ENCODE measurements around the gene TPPP.
"Not testable (repeated sequence)": the region's sequence is repeated elsewhere in the genome, so short reads cannot be mapped to it uniquely, and the experiment has no call there.

The TPPP gene

GRCh38 chr5:694042-694431 lies 885 bp upstream of the TPPP start:
- DNase-seq (ENCODE audit: low read depth in 2 of 2): not testable (repeated sequence)

GRCh38 chr5:692529-693041 lies 567 bp downstream of the TPPP start:
- not testable (repeated sequence) for DNase-seq (ENCODE audit: low read depth in 2 of 2)

DNA sequence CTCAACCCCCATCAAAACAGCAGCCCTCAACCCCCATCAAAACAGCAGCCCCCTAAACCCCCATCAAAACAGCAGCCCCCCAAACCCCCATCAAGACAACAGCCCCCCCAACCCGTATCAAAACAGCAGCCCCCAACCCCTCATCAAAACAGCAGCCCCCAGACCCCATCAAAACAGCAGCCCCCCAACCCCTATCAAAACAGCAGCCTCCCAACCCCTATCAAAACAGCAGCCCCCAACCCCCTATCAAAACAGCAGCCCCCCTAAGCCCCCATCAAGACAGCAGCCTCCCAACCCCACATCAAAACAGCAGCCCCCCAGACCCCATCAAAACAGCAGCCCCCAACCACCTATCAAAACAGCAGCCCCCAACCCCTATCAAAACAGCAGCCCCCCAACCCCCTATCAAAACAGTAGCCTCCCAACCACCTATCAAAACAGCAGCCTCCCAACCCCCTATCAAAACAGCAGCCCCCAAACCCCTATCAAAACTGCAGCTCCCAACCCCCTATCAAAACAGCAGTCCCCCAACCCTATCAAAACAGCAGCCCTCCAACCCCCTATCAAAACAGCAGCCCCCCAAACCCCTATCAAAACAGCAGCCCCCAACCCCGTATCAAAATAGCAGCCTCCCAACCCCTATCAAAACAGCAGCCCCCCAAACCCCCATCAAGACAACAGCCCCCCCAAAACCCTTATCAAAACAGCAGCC lies 1.2 kb downstream of the TPPP start:
- no peak for DNase-seq (ENCODE audit: low read depth in 2 of 2)

- not testable (repeated sequence) for DNase-seq (ENCODE audit: low read depth in 2 of 2)
Measured at GRCh38 chr5:691049-691448, 2.1 kb downstream of the TPPP start.

- DNase-seq (ENCODE audit: low read depth in 2 of 2): not testable (repeated sequence)
Measured at GRCh38 chr5:690293-690692, 2.9 kb downstream of the TPPP start.

- not testable (repeated sequence) for DNase-seq (ENCODE audit: low read depth in 2 of 2)
Measured at GRCh38 chr5:688348-689010, 4.7 kb downstream of the TPPP start.

- not testable (repeated sequence) for DNase-seq (ENCODE audit: low read depth in 2 of 2)
Measured at GRCh38 chr5:686936-687335, 6.2 kb downstream of the TPPP start.

- not testable (repeated sequence) for DNase-seq (ENCODE audit: low read depth in 2 of 2)
Measured at GRCh38 chr5:686172-686523, 7.0 kb downstream of the TPPP start.

- DNase-seq (ENCODE audit: low read depth in 2 of 2): no peak
Measured at GRCh38 chr5:685262-686171, 7.6 kb downstream of the TPPP start.

- no peak for DNase-seq (ENCODE audit: low read depth in 2 of 2)
Measured at GRCh38 chr5:684751-685216, 8.4 kb downstream of the TPPP start.

DNA sequence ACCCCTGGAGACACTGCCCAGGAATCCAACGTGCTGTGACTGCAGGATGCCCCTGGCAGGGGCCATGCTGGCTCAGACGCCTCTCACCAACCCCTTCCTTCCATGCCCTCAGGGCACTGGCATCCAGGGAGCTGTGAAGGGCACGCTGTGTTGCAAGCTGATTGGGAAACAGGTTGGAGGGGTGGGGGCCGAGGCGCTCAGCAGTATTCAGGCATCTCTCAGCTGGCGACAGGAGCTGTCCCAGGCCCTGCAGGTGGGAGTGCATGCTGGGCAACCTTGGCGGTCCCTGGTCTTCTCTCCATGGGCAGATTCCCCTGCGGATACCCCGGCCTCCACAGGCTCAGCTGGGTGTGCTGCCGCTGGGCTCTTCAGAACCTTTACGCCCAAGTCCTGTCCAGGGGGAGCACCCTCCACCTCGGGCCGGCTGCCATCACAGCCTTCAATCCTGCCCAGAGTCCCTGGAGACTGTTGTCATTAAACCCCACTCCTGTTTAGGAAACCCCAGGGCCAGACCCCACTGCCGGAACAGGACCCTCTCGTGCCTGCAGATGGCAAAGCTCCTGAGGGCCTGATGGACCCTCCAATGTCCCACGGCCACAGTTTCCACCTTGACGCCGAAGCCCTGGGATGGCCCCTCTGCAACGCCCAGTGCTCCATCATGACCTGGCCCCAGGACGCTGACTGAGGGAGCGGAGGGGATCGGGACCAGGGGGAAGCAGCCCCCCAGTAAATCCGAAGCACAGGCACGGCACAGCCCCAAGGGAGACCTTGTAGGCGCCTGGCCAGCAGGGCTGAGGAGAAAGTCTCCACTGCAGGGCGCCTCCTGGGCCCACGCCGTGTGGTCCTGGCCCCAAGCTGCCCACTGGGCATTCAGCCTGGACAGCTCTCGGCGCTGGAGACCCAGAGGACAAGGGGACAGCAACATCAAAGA lies 9.3 kb downstream of the TPPP start:
- DNase-seq (ENCODE audit: low read depth in 2 of 2): no peak

- not testable (repeated sequence) for DNase-seq (ENCODE audit: low read depth in 2 of 2)
Measured at GRCh38 chr5:682651-683358, 10.3 kb downstream of the TPPP start.

GRCh38 chr5:682216-682615 lies 10.9 kb downstream of the TPPP start:
- DNase-seq (ENCODE audit: low read depth in 2 of 2): not testable (repeated sequence)

- DNase-seq (ENCODE audit: low read depth in 2 of 2): not testable (repeated sequence)
Measured at GRCh38 chr5:681317-682191, 11.6 kb downstream of the TPPP start.

- DNase-seq (ENCODE audit: low read depth in 2 of 2): not testable (repeated sequence)
Measured at GRCh38 chr5:680836-681235, 12.3 kb downstream of the TPPP start.

GRCh38 chr5:680118-680795 lies 12.9 kb downstream of the TPPP start:
- not testable (repeated sequence) for DNase-seq (ENCODE audit: low read depth in 2 of 2)

GRCh38 chr5:679166-679895 lies 13.8 kb downstream of the TPPP start:
- not testable (repeated sequence) for DNase-seq (ENCODE audit: low read depth in 2 of 2)

DNA sequence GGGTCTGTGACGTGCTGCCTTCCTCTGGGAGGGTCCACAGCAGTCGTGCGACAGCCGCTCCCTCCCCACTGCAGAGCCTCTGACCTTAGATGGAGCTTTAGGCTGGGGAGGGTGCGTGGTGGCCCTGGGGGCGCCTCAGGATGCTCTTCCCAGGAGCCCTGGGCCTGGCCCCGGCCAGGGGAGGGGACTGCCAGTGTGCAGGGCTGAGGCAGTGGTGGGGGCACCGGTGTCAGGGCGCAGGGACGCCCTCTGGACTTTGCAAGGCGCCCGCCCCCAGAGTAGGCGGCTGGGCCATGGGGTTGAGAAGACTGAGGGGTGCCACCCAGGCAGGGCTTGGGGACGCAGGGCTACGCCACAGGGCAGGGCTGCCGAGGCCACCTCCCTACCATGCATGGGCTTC lies 14.6 kb downstream of the TPPP start:
- not testable (repeated sequence) for DNase-seq (ENCODE audit: low read depth in 2 of 2)

Measured in stimulated activated CD4-positive, alpha-beta T cell treated with anti-CD3 and anti-CD28 coated beads, Interleukin-1b, Interleukin-23, amount 100 ng/mL, for 4 hours (primary cell).